Stomach (tissue), 9 donors: ENCODE data around the gene ZSWIM5. TPM values are rescaled to one million over a fixed set of nuclear protein-coding genes. Genes with fewer than 3 reads are reported as not detected.

ENCODE experiments used
- DNase-seq, 2 donors: peaks; one replicate each; pipeline versions ENCODE4 v3.0.0 to v3.0.0-alpha.2; 2013 to 2019
- H3K27ac ChIP-seq, 5 donors: fragments of 200-600 bp in 4 of 5; sonication (generic) in 4 of 5; one replicate each; pipeline ENCODE4 v1.5.1; 2013 to 2019; ENCODE audit warnings: mild to moderate bottlenecking in 1 of 5, moderate library complexity in 1 of 5
- H3K27me3 ChIP-seq, 3 donors: fragments of 200-600 bp; sonication (generic); one replicate each; pipeline ENCODE4 v1.5.1; 2017 to 2019; ENCODE audit warnings: mixed run types in 1 of 3
- H3K36me3 ChIP-seq, 4 donors: fragments of 200-600 bp; sonication (generic); 1 replicate in 3 of 4; 2 replicates in 1 of 4; pipeline ENCODE4 v1.5.1; 2016 to 2019
- H3K4me1 ChIP-seq, 4 donors: fragments of 200-600 bp; sonication (generic); one replicate each; pipeline ENCODE4 v1.5.1; 2016 to 2019
- H3K4me3 ChIP-seq, 4 donors: fragments of 200-600 bp; sonication (generic) in 3 of 4; one replicate each; pipeline ENCODE4 v1.5.1; 2016 to 2019; ENCODE audit warnings: mild to moderate bottlenecking in 1 of 4
- H3K9me3 ChIP-seq, 4 donors: fragments of 200-600 bp; sonication (generic); one replicate each; pipeline ENCODE4 v1.5.1; 2016 to 2019
- EP300 ChIP-seq: sonication (generic); formaldehyde crosslinking; IDR thresholded peaks from one replicate; pipeline ENCODE4 v1.6.1; 2017; ENCODE audit warnings: antibody characterized with exemption
- POLR2A ChIP-seq, 4 donors: fragments of 450-650 bp; IDR thresholded peaks; one replicate each; pipeline ENCODE4 v1.6.1; 2016; ENCODE audit warnings: antibody characterized with exemption in 4 of 4, control low read depth in 2 of 4, mild to moderate bottlenecking in 1 of 4, moderate library complexity in 1 of 4
- POLR2AphosphoS5 ChIP-seq, 3 donors: sonication (generic); formaldehyde crosslinking; IDR thresholded peaks; one replicate each; pipeline ENCODE4 v1.6.1; 2016; ENCODE audit warnings: antibody characterized with exemption in 3 of 3
- WGBS, 5 donors: extraction: QIAGEN DNeasy Blood & Tissue Kit in 3 of 5; methylation state at CpG; one replicate each; pipeline versions ENCODE4 v1.1.5 to v1.1.7; 2013 to 2018; 5-methylcytosine and 5-hydroxymethylcytosine counted together
- intact Hi-C: fragments of 100-400 bp; cut with DNase I; formaldehyde crosslinking; loops from one replicate; pipeline ENCODE4 v1.15.1; 2023; ENCODE audit warnings: low total_unique reads
- polyA plus RNA-seq, 3 donors: library from polyadenylated mRNA; stranded (reverse); fragments of 200-250 nt; gene quantifications; one replicate each; pipeline ENCODE4 v1.2.3, GENCODE V29; 2013
- total RNA-seq, 5 donors: library from RNA; depleted of rRNA; stranded (reverse); fragments of >200 nt; gene quantifications; one replicate each; pipeline versions ENCODE4 v1.1.0 to v1.2.3, GENCODE V29; 2014 to 2016
- TF ChIP-seq, protein P1 (sequence below), 7 experiments: fragments of 450-650 bp in 4 of 7; fragments of 200-600 bp in 3 of 7; sonication (generic) in 3 of 7; IDR thresholded peaks; one replicate each; pipeline ENCODE4 v1.5.1; 2016 to 2019; ENCODE audit warnings: antibody characterized with exemption in 7 of 7, control low read depth in 2 of 7, mild to moderate bottlenecking in 1 of 7
- donor health status: healthy with polysubstance abuse.
- donor health status: Bipolar disorder and iron deficiency.
- donor health status: healthy.

The ZSWIM5 gene
- total and polyA plus RNA-seq, 8 donors = 0.45 to 10.1 (median 0.87) TPM

GRCh38 chr1:45059829-45060228 lies 146.6 kb downstream of the ZSWIM5 start:
- WGBS, 5 donors = 25 to 73% (median 50%) methylated on average over 2 of the region's 2 CpGs
- Histone ChIP-seq H3K36me3 (peaks cover 0 to 32% (median 9%) of the 10 kb centered on the region in 4 donors), H3K4me1 (peaks cover 0 to 6% (median 0%) of the 10 kb centered on the region in 4 donors), H3K27me3 (no peaks in the 10 kb centered on the region), H3K9me3 (no peaks in the 10 kb centered on the region), H3K4me3 (no peak overlapping the region), H3K27ac (no peak overlapping the region)
- peak in 1 of 2 donors; percentile 39 for DNase-seq
- intact Hi-C loops = no loop called here
- TF ChIP-seq, protein P1, sequence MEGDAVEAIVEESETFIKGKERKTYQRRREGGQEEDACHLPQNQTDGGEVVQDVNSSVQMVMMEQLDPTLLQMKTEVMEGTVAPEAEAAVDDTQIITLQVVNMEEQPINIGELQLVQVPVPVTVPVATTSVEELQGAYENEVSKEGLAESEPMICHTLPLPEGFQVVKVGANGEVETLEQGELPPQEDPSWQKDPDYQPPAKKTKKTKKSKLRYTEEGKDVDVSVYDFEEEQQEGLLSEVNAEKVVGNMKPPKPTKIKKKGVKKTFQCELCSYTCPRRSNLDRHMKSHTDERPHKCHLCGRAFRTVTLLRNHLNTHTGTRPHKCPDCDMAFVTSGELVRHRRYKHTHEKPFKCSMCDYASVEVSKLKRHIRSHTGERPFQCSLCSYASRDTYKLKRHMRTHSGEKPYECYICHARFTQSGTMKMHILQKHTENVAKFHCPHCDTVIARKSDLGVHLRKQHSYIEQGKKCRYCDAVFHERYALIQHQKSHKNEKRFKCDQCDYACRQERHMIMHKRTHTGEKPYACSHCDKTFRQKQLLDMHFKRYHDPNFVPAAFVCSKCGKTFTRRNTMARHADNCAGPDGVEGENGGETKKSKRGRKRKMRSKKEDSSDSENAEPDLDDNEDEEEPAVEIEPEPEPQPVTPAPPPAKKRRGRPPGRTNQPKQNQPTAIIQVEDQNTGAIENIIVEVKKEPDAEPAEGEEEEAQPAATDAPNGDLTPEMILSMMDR (IDR thresholded peaks at IDR 0.05) = no peak
- no peak for TF ChIP-seq POLR2AphosphoS5 (IDR thresholded peaks at IDR 0.05)
- no peak for TF ChIP-seq EP300
- TF ChIP-seq POLR2A (IDR thresholded peaks at IDR 0.05) = no peak

GRCh38 chr1:45057542-45057941 lies 148.9 kb downstream of the ZSWIM5 start:
- Histone ChIP-seq H3K36me3 (peaks cover 0 to 32% (median 9%) of the 10 kb centered on the region in 4 donors), H3K9me3 (no peaks in the 10 kb centered on the region), H3K27me3 (no peaks in the 10 kb centered on the region), H3K4me3 (no peak overlapping the region), H3K4me1 (peaks cover 0 to 6% (median 0%) of the 10 kb centered on the region in 4 donors), H3K27ac (no peak overlapping the region)
- 33 to 61% (median 49%) methylated on average over 1 of the region's 1 CpG for WGBS, 5 donors
- DNase-seq = no peak
- TF ChIP-seq EP300 (no peak), POLR2A (IDR thresholded peaks at IDR 0.05) (no peak), POLR2AphosphoS5 (IDR thresholded peaks at IDR 0.05) (no peak)
- TF ChIP-seq, protein P1 (IDR thresholded peaks at IDR 0.05) = no peak
- intact Hi-C loops = no loop called here

GRCh38 chr1:45051005-45051772 lies 155.2 kb downstream of the ZSWIM5 start:
- H3K4me1 ChIP-seq = peaks cover 0 to 14% (median 0%) of the 10 kb centered on the region in 4 donors
- H3K4me3 ChIP-seq = no peak overlapping the region
- H3K36me3 ChIP-seq = peaks cover 0 to 8% (median 2%) of the 10 kb centered on the region in 4 donors
- no peak for TF ChIP-seq EP300
- TF ChIP-seq POLR2AphosphoS5 (IDR thresholded peaks at IDR 0.05) = no peak
- TF ChIP-seq, protein P1 (IDR thresholded peaks at IDR 0.05) = no peak
- TF ChIP-seq POLR2A (IDR thresholded peaks at IDR 0.05) = no peak
- H3K9me3 ChIP-seq = no peaks in the 10 kb centered on the region
- no peaks in the 10 kb centered on the region for H3K27me3 ChIP-seq
- intact Hi-C loops = no loop called here
- DNase-seq = peak in 1 of 2 donors; percentile 9
- 39 to 60% (median 52%) methylated on average over 2 of the region's 2 CpGs for WGBS, 5 donors
- H3K27ac ChIP-seq = no peak overlapping the region

GRCh38 chr1:45047032-45047431 lies 159.4 kb downstream of the ZSWIM5 start:
- no peaks in the 10 kb centered on the region for H3K9me3 ChIP-seq
- WGBS, 5 donors = 87 to 94% (median 93%) methylated on average over 5 of the region's 5 CpGs
- TF ChIP-seq EP300 = no peak
- TF ChIP-seq POLR2AphosphoS5 (IDR thresholded peaks at IDR 0.05) = no peak
- TF ChIP-seq, protein P1 (IDR thresholded peaks at IDR 0.05) = no peak
- TF ChIP-seq POLR2A (IDR thresholded peaks at IDR 0.05) = no peak
- H3K36me3 ChIP-seq = peaks cover 0 to 21% (median 9%) of the 10 kb centered on the region in 4 donors
- no peak overlapping the region for H3K27ac ChIP-seq
- H3K4me3 ChIP-seq = no peak overlapping the region
- intact Hi-C loops = no loop called here
- H3K27me3 ChIP-seq = no peaks in the 10 kb centered on the region
- H3K4me1 ChIP-seq = peaks cover 0 to 12% (median 0%) of the 10 kb centered on the region in 4 donors
- no peak for DNase-seq
